GM10266 (cell line): Measurements from ENCODE around the gene FNBP1.
"Not testable (repeated sequence)": the region's sequence is repeated elsewhere in the genome, so short reads cannot be mapped to it uniquely, and the experiment has no call there.

Experiments
- DNase-seq: peaks from one replicate; pipeline ENCODE4 v3.0.0; 2012; ENCODE audit errors: extremely low spot score
- CTCF ChIP-seq: IDR thresholded peaks from 2 replicates; pipeline ENCODE4 v1.5.1; 2012; ENCODE audit warnings: mild to moderate bottlenecking, low read depth; ENCODE audit not compliant: control insufficient read depth, insufficient read depth; ENCODE audit errors: missing control alignments

The FNBP1 gene

GRCh38 chr9:129945314-129945713, 97.7 kb downstream of the FNBP1 start:
- no peak for DNase-seq
- no peak for TF ChIP-seq CTCF

GRCh38 chr9:129944506-129945116, 98.4 kb downstream of the FNBP1 start:
- no peak for DNase-seq

GRCh38 chr9:129939431-129939830, 103.6 kb downstream of the FNBP1 start:
- TF ChIP-seq CTCF: no peak
- DNase-seq: no peak

More at GRCh38 chr9:129944506-129945116, 98.4 kb downstream of the FNBP1 start:
- no peak for TF ChIP-seq CTCF

GRCh38 chr9:129938291-129938979, 104.6 kb downstream of the FNBP1 start:
- TF ChIP-seq CTCF: no peak
- DNase-seq: no peak

- DNase-seq: not testable (repeated sequence)
Measured at GRCh38 chr9:129937879-129938278, 105.1 kb downstream of the FNBP1 start.

GRCh38 chr9:129936222-129936621, 106.8 kb downstream of the FNBP1 start:
- no peak for TF ChIP-seq CTCF
- no peak for DNase-seq

- DNase-seq: no peak
- no peak for TF ChIP-seq CTCF
Measured at GRCh38 chr9:129934780-129935179, 108.2 kb downstream of the FNBP1 start.
